ENCODE data around the gene ZNF519.

Gene ZNF519

DNA sequence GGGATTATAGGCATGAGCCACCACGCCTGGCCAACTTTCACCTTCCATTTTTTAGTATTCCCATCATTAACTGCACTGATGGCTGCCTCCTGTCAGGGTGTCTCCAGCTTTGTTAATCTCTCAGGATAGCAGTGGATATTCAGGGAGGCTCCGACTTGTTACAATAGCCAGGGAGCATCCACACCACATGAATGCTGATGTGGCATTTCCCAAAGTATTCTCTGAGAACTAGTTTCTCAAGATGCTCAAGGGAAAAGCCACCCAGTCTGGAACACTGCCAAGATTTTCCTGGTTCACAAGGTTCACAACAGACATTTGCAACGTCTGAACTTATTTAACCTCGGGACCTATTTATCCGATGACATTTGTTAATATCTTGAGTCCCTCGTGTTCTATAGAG is 33.8 kb downstream of the ZNF519 start:
- DNase-seq (ENCODE audit: low read depth, low spot score): no peak

DNA sequence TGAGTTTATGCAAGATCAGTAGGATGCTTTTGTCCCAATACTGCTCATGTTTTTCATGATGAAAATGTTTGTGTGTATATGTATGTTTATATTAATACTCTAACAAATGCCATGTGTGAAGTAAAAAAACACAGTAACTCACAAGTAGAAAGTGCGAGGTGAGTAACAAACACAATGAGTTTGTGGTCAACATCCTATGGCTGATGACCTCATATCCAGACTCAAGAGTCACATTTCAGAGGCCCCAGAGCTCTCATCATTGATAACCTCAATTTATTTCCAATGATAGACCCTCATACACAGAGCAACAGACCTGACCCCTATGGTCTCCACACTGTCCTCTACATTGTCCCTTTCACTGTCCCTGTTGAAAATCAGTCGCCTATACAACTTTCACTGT is 34.5 kb downstream of the ZNF519 start:
- no peak for DNase-seq (ENCODE audit: low read depth, low spot score)

DNA sequence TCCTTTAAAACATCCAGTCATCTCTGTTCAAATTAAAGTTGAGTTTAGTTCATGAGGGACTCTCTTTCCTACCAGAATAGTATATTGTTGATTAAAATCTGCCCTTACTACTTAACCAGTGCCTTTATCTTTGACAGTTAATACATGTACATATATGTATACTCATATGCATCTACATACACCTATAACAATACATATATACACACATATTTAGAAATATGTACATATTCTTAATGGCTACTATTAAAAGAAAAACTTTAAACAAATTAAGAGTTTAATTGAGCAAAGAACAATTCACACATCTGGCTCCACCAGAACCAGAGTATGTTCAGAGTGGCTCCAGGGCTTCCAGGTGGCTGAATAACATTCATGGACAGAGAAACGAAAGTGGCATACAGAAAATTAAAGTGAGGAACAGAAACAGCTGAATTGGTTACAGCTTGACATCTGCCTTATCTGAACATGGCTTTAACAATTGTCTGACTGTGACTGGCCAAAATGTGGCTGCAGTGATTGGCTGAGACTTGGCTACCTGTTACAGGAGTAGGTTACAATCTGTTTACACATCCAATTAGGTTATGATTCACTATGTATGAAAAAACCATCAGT is 38.8 kb downstream of the ZNF519 start:
- DNase-seq (ENCODE audit: low read depth, low spot score): no peak

DNA sequence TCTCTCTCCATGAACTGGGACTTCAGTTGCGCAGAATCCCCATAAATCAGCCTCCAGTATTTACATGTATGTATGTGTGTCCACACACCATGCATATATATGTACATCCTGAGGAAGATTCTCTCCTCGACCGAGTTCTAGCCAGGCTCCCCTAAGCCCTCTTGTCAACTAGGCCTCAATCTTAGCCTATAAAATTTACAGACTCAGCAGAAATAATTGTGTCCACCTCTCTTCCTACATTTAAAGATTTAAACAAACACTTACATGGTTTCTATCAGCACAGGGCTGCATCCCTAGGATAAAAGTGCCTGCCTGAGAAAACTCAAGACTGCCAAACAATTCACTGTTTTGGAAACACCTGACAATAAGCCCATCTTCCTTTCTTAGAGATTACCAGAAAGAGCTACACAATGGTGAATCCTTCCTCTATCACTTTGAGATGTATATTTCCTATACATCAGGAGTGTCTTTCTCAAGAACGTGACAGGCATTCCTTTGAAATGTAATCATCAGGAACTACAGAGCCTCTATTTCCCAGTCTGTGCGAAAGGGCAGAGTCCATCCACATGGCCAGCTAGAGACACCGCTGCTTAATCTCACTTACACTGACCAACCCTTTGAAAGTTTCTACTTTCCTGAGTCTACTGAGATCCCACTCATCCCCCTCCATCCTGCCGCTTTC is 39.5 kb downstream of the ZNF519 start:
- peak; percentile 15 for DNase-seq (ENCODE audit: low read depth, low spot score)

DNA sequence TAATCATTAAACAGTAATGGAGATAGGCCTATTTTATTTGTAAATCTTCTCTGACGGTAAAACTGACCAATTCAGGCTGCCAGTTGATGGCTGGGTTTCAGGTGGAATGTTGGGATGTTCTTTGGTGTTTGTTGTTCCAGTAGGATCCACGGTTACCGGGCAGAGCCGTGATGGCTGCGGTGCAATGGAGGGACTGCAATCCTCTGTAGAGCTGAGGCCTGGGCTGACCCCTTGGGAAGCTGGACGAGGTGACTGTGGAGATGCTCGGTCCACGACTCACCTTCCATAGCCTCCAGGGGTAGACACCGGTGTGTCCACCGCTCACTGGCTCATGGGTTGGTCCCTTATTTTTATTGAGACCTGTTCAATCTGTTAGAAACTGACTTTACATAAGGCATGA is 42.5 kb downstream of the ZNF519 start:
- peak; percentile 55 for DNase-seq (ENCODE audit: low read depth, low spot score)

DNA sequence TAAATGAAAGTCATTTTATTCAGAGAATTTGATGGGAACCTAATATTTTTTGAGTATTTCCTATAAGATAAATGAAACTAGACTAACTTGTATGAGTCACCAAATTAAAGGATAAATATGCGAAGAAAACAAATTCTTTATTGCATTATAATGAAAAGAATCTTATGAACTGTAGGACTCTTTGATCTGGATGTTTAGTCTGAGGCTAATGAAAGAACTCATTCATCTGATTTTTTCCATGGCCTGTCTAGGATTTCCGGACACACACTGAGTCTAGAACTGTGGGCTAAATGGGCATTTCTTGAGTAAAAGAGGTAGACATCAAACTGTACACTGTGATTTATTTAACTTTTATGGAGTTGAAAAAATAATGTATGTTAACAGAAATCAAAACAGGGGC is 43.0 kb downstream of the ZNF519 start:
- no peak for DNase-seq (ENCODE audit: low read depth, low spot score)

DNA sequence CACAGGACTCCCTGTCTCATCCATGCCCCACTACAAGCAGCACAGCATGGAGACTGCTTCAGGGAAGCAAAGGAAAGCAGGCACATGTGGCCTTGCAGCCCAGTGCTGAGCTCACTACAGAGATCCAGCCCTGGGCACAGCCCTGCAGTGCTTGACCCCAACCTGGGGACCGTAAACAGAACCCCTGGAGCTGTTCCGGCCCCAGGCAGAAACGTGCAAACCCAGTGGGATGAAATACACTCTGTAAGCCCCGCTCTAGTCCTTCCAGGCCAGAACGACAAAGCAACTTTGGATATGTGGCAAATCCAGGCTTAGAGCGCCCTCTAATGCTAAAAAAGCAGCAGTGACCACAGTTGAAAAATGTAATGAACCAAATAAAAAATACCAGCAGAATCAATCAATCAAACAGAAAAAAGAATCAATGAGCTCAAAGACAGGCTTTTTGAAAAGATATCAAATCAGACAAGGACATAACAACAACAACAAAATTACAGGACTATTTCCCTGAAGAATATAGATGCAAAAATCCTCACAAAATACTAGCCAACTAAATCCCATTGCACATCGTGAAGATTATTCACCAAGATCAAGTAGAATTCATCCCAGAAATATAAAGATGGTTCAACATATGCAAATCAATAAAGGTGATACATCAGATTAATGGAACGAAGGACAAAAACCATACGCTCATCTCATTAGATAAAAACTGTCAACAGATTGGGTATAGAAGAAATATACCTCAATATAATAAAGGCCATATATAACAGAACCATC is 45.6 kb downstream of the ZNF519 start:
- DNase-seq (ENCODE audit: low read depth, low spot score): peak; percentile 69

DNA sequence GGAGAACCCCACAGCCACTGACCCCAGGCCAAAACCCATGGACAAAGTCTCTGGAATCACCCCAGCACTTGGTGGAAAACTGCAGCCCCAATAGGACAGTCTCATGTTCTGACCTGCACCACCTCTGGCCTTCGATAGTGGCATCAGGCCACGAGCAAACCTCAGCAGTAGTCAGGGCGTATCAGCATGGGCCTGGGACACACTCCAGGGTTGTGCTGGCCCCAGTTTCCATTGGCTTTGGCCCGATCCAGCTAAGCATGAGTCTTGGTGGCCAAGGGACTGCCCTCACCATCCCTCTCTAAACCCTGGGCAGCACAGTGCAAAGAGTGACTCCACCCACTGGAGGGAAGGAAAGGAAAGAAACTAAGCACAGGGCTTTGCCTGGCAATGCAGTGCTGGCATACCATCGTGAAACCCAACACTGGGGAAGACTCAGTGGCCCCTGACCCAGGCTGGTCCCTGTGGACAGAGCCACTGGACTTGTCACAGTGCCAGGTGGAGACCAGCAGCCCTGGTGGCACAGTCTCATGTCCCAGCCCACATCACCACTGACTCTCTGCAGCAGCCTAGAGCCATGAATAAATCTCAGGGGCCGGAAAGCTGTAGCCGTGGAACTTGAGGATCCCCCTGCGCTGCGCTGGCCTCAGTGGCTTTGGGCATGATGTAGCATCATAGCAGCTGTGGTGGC is 46.3 kb downstream of the ZNF519 start:
- no peak for DNase-seq (ENCODE audit: low read depth, low spot score)

DNA sequence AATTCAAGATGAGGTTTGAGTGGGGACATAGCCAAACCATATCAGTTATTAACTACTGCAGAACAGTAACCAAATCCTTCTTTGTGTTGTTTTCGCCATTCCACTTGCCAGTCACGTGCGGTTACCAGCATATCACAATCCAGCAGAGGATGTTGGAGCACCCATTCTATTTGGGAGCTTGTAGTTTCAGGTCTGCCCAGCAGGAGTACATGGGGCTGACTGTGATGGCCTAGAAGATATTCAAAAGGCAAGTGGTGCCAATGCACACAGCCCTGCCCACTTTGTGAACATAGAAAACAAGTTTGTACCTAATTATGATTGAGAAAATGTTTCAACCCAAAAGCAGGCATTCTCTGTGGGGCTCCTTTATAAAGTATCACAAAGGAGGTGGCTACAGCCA is 57.0 kb downstream of the ZNF519 start:
- DNase-seq (ENCODE audit: low read depth, low spot score): no peak

DNA sequence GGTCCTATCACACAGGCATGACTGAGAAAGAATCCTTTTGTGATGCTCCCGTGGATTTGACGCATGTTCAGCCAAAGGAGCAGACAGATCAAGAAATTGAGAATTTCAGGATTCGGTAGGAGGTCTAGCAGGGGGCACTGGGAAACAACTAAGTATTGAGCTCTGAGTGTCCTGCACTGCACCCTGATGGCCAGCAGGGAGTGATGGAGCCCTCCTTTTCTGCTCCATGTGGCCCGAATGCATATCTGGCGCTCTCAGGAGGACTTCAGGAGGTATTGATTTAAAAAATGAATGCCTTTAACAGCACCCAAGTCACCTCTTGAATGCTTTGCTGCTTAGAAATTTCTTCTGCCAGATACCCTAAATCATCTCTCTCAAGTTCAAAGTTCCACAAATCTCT is 58.0 kb downstream of the ZNF519 start:
- DNase-seq (ENCODE audit: low read depth, low spot score): peak; percentile 35

DNA sequence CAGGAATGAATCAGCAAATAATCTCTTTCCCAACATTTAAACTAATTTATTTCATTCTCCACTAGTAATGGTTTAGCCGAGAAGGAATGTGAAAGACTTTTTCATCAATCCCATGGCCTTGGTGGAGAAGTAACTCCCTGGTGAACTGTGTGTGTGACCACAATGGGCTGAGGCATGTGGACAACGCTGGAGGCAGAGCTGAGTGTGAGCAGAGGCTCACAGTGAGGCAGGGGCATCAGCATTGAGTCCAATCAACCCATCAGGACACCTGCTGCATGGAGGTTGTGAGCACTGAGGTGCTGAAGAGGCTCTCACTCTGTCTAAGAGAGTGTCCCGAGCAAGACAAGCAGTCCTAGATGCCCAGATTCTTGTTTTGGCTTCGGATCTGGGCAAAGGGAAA is 78.6 kb downstream of the ZNF519 start:
- DNase-seq (ENCODE audit: low read depth, low spot score): no peak

All from ELF-1 (cell line).